Measurements from ENCODE around the gene AASDH.

Gene AASDH

GRCh38 chr4:56296526-56296925 lies 90.8 kb downstream of the AASDH start:
- no peak for DNase-seq
- no peaks in the 10 kb centered on the region for H3K27me3 ChIP-seq
- no peaks in the 10 kb centered on the region for H3K36me3 ChIP-seq
- no peak for TF ChIP-seq CTCF (IDR thresholded peaks at IDR 0.05)
- no peaks in the 10 kb centered on the region for H3K9me3 ChIP-seq
- no peak overlapping the region for H3K27ac ChIP-seq
- intact Hi-C loops (cut with DNase I; ENCODE audit: low total_unique reads): no loop called here
- no peak overlapping the region for H3K4me3 ChIP-seq
- peaks cover 0 to 6% (median 3%) of the 10 kb centered on the region in 4 donors for H3K4me1 ChIP-seq

DNA sequence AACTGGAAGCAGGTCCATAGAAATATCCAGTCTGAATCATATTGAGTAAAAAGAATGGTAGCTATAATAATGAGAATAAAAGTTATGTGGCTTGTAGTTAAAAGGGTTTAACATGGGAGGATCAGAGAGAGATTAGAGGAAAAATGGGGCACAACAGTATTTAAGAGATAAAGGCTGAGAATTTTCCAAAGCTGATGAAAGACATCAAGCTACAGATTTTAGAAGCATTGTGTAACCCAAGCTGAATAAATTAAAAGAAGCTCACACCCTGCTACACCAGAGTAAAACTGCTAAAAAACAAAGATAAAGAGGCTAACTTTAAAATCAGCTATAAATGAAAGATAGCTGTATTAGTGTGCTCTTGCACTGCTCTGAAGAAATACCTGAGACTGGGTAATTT lies 94.2 kb downstream of the AASDH start:
- Histone ChIP-seq H3K27ac (no peak overlapping the region), H3K27me3 (no peaks in the 10 kb centered on the region), H3K4me3 (no peak overlapping the region), H3K4me1 (no peaks in the 10 kb centered on the region), H3K9me3 (no peaks in the 10 kb centered on the region), H3K36me3 (no peaks in the 10 kb centered on the region)
- no peak for TF ChIP-seq CTCF (IDR thresholded peaks at IDR 0.05)
- intact Hi-C loops (cut with DNase I; ENCODE audit: low total_unique reads): no loop called here
- DNase-seq: no peak

DNA sequence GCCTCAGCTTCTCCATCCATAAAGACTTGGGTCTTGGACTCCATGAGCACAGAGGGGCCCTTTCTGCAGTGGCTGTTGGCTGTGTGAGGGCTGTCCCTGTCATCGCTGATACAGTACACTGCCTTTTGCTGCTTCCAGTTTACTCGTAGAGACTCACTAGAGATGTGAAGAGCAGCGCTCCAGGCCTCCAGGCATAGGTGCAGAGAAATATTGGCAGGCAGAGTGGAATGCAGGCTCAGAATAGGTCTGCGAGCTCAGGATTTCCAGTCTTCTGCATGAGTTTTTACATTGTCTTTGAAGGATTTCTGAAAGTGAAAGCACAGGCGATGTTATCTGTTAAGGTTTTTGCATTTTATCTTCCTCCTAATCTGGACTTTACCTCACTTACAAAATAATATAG lies 97.4 kb downstream of the AASDH start:
- intact Hi-C loops (cut with DNase I; ENCODE audit: low total_unique reads): no loop called here
- H3K9me3 ChIP-seq: no peaks in the 10 kb centered on the region
- no peaks in the 10 kb centered on the region for H3K4me1 ChIP-seq
- no peak overlapping the region for H3K27ac ChIP-seq
- no peak for TF ChIP-seq CTCF (IDR thresholded peaks at IDR 0.05)
- no peaks in the 10 kb centered on the region for H3K36me3 ChIP-seq
- H3K27me3 ChIP-seq: no peaks in the 10 kb centered on the region
- H3K4me3 ChIP-seq: no peak overlapping the region
- no peak for DNase-seq

GRCh38 chr4:56288663-56289062 lies 98.6 kb downstream of the AASDH start:
- Histone ChIP-seq H3K4me3 (no peak overlapping the region), H3K9me3 (no peaks in the 10 kb centered on the region), H3K27ac (no peak overlapping the region), H3K27me3 (no peaks in the 10 kb centered on the region), H3K36me3 (no peaks in the 10 kb centered on the region), H3K4me1 (no peaks in the 10 kb centered on the region)
- no peak for TF ChIP-seq CTCF (IDR thresholded peaks at IDR 0.05)
- no peak for DNase-seq
- intact Hi-C loops (cut with DNase I; ENCODE audit: low total_unique reads): no loop called here
